CD14-positive monocyte (primary cell): ENCODE data around the gene FOXP1. TPM values are rescaled to one million over a fixed set of nuclear protein-coding genes. Genes with fewer than 3 reads are reported as not detected.
"Not testable (repeated sequence)": the region's sequence is repeated elsewhere in the genome, so short reads cannot be mapped to it uniquely, and the experiment has no call there.

Source experiments
- DNase-seq, 3 donors: peaks; one replicate each; pipeline ENCODE4 v3.0.0-alpha.2; 2011 to 2022
- H2AFZ ChIP-seq: 2 replicates; pipeline ENCODE4 v1.6.0; 2012; ENCODE audit warnings: mild to moderate bottlenecking, low read depth, low read length, inconsistent platforms; ENCODE audit not compliant: insufficient read depth, poor library complexity, severe bottlenecking
- H3K27ac ChIP-seq, 2 donors: 1 replicate in 1 of 2; 2 replicates in 1 of 2; pipeline ENCODE4 v1.5.1; 2012 to 2013; ENCODE audit warnings: low read length in 2 of 2, control low read depth in 1 of 2, inconsistent platforms in 1 of 2, low read depth in 1 of 2, mild to moderate bottlenecking in 1 of 2
- H3K27me3 ChIP-seq, 2 donors: one replicate each; pipeline versions ENCODE4 v1.6.0 to v1.6.1; 2011 to 2013; ENCODE audit warnings: low read length in 2 of 2; ENCODE audit not compliant: control insufficient read depth in 2 of 2, insufficient read depth in 2 of 2
- H3K36me3 ChIP-seq, 2 donors: replicated peaks in 1 of 2; 1 replicate in 1 of 2; 2 replicates in 1 of 2; pipeline versions ENCODE4 v1.5.1 to v1.6.1; 2012 to 2013; ENCODE audit warnings: low read length in 2 of 2, control low read depth in 1 of 2, inconsistent platforms in 1 of 2, mild to moderate bottlenecking in 1 of 2; ENCODE audit not compliant: insufficient read depth in 2 of 2, control insufficient read depth in 1 of 2
- H3K4me1 ChIP-seq, 2 donors: 1 replicate in 1 of 2; 2 replicates in 1 of 2; pipeline versions ENCODE4 v1.5.1 to v1.6.1; 2012 to 2013; ENCODE audit warnings: low read length in 2 of 2, control low read depth in 1 of 2, inconsistent platforms in 1 of 2, mild to moderate bottlenecking in 1 of 2, moderate library complexity in 1 of 2; ENCODE audit not compliant: insufficient read depth in 2 of 2, control insufficient read depth in 1 of 2
- H3K4me2 ChIP-seq: replicated peaks from 2 replicates; pipeline ENCODE3; 2012; ENCODE audit warnings: low read length, moderate library complexity, mild to moderate bottlenecking; ENCODE audit not compliant: poor library complexity, severe bottlenecking; ENCODE audit errors: extremely low read depth
- H3K4me3 ChIP-seq, 3 experiments: fragments of 200-600 bp in 1 of 3; sonication (generic) in 1 of 3; replicated peaks in 1 of 3; 1 replicate in 2 of 3; 2 replicates in 1 of 3; pipeline ENCODE4 v1.5.1; 2011 to 2013; ENCODE audit warnings: low read length in 3 of 3, mild to moderate bottlenecking in 3 of 3, control low read depth in 2 of 3, low read depth in 2 of 3, inconsistent platforms in 1 of 3, moderate library complexity in 1 of 3
- H3K79me2 ChIP-seq: 2 replicates; pipeline ENCODE4 v1.6.0; 2012; ENCODE audit warnings: mild to moderate bottlenecking, control low read depth, inconsistent platforms, low read length, moderate library complexity; ENCODE audit not compliant: insufficient read depth
- H3K9ac ChIP-seq: 2 replicates; pipeline ENCODE4 v1.6.0; 2017; ENCODE audit warnings: low read length, mild to moderate bottlenecking; ENCODE audit not compliant: insufficient read depth, poor library complexity, severe bottlenecking
- H3K9me3 ChIP-seq, 2 donors: replicated peaks in 1 of 2; 1 replicate in 1 of 2; 2 replicates in 1 of 2; pipeline versions ENCODE4 v1.5.1 to v1.6.1; 2012 to 2013; ENCODE audit warnings: low read length in 2 of 2, control low read depth in 1 of 2; ENCODE audit not compliant: control insufficient read depth in 1 of 2, insufficient read depth in 1 of 2
- H4K20me1 ChIP-seq: 2 replicates; pipeline ENCODE4 v1.6.0; 2012; ENCODE audit warnings: mild to moderate bottlenecking, low read length, control low read depth, moderate library complexity; ENCODE audit not compliant: insufficient read depth
- H3K27ac Mint-ChIP-seq, 7 donors: one replicate each; pipeline ENCODE4 v1.8.0; 2020; ENCODE audit warnings: mild to moderate bottlenecking in 7 of 7, mixed read lengths in 7 of 7, moderate library complexity in 6 of 7, inconsistent platforms in 2 of 7
- H3K27me3 Mint-ChIP-seq, 3 donors: one replicate each; pipeline ENCODE4 v1.8.0; 2021 to 2022; ENCODE audit warnings: low read depth in 3 of 3, mild to moderate bottlenecking in 3 of 3, mixed read lengths in 3 of 3, moderate library complexity in 3 of 3, inconsistent platforms in 1 of 3
- H3K36me3 Mint-ChIP-seq, 2 donors: one replicate each; pipeline ENCODE4 v1.8.0; 2020; ENCODE audit warnings: mixed read lengths in 2 of 2, inconsistent platforms in 1 of 2, mild to moderate bottlenecking in 1 of 2
- H3K4me1 Mint-ChIP-seq: one replicate; pipeline ENCODE4 v1.8.0; 2020; ENCODE audit warnings: mild to moderate bottlenecking, mixed read lengths
- H3K4me3 Mint-ChIP-seq, 2 donors: one replicate each; pipeline ENCODE4 v1.8.0; 2020; ENCODE audit warnings: mild to moderate bottlenecking in 2 of 2, mixed read lengths in 2 of 2, moderate library complexity in 1 of 2
- H3K9me3 Mint-ChIP-seq, 7 donors: one replicate each; pipeline ENCODE4 v1.8.0; 2020 to 2022; ENCODE audit warnings: mixed read lengths in 7 of 7, mild to moderate bottlenecking in 6 of 7, moderate library complexity in 6 of 7, inconsistent platforms in 2 of 7
- CTCF ChIP-seq: fragments of 200-600 bp; IDR thresholded peaks from one replicate; pipeline ENCODE4 v1.8.0; 2022; ENCODE audit warnings: antibody characterized with exemption, mild to moderate bottlenecking
- WGBS: methylation state at CpG from one replicate; pipeline ENCODE4 v1.1.5; 2013; ENCODE audit warnings: missing lambda C conversion rate; ENCODE audit not compliant: insufficient coverage; 5-methylcytosine and 5-hydroxymethylcytosine counted together
- intact Hi-C, 2 donors: fragments of 100-400 bp; cut with micrococcal nuclease; formaldehyde crosslinking; loops; one replicate each; pipeline versions ENCODE4 v1.15.0 to v1.15.1; 2023
- polyA plus RNA-seq, 3 donors: library from polyadenylated mRNA; depleted of rRNA in 1 of 3; unstranded in 2 of 3; stranded (reverse) in 1 of 3; fragments of 300-500 nt in 2 of 3; fragments of >200 nt in 1 of 3; fragmentation: Illumina TruSeq in 2 of 3; gene quantifications; 1 replicate in 2 of 3; 2 replicates in 1 of 3; pipeline ENCODE4 v1.2.3, GENCODE V29; 2012 to 2021

Gene FOXP1
- polyA plus RNA-seq, 3 donors: 25.7 to 42.6 (median 27.8) TPM

- H3K9me3 ChIP-seq: peaks cover 0 to 10% of the 10 kb centered on the region in 2 donors
- TF ChIP-seq CTCF: no peak
- Mint-ChIP-seq H3K36me3 (peaks cover 38 to 56% of the 10 kb centered on the region in 2 donors), H3K27me3 (peaks cover 0 to 3% (median 0%) of the 10 kb centered on the region in 3 donors), H3K27ac (no peak overlapping the region), H3K9me3 (peaks cover 0 to 10% (median 6%) of the 10 kb centered on the region in 7 donors), H3K4me1 (peaks cover 11% of the 10 kb centered on the region), H3K4me3 (no peak overlapping the region)
- H3K79me2 ChIP-seq: peaks cover 11% of the 10 kb centered on the region
- WGBS: 100% methylated on average over 2 of the region's 4 CpGs
- peaks cover 52% of the 10 kb centered on the region for H4K20me1 ChIP-seq
- H3K9ac ChIP-seq: no peak overlapping the region
- intact Hi-C loops: no loop called here
- H3K4me1 ChIP-seq: no peaks in the 10 kb centered on the region
- H3K36me3 ChIP-seq: peaks cover 18 to 29% of the 10 kb centered on the region in 2 donors
- no peak overlapping the region for H3K27ac ChIP-seq
- no peak overlapping the region for H3K4me3 ChIP-seq
- H3K4me2 ChIP-seq: no peak overlapping the region
- H2AFZ ChIP-seq: no peak overlapping the region
- no peak for DNase-seq
- no peaks in the 10 kb centered on the region for H3K27me3 ChIP-seq
Measured at GRCh38 chr3:71327936-71328335, 255.6 kb downstream of the FOXP1 start.

GRCh38 chr3:71325715-71326114, 257.8 kb downstream of the FOXP1 start:
- Mint-ChIP-seq H3K4me1 (peaks cover 16% of the 10 kb centered on the region), H3K36me3 (peaks cover 25 to 42% of the 10 kb centered on the region in 2 donors), H3K9me3 (peaks cover 0 to 2% (median 1%) of the 10 kb centered on the region in 7 donors), H3K4me3 (no peak overlapping the region), H3K27ac (no peak overlapping the region), H3K27me3 (peaks cover 0 to 3% (median 0%) of the 10 kb centered on the region in 3 donors)
- Histone ChIP-seq H3K4me3 (no peak overlapping the region), H3K4me2 (no peak overlapping the region), H4K20me1 (peaks cover 64% of the 10 kb centered on the region), H3K9ac (no peak overlapping the region), H3K79me2 (peaks cover 15% of the 10 kb centered on the region), H3K36me3 (peaks cover 5 to 13% of the 10 kb centered on the region in 2 donors), H2AFZ (no peak overlapping the region), H3K4me1 (no peaks in the 10 kb centered on the region), H3K27ac (no peak overlapping the region), H3K9me3 (peaks cover 0 to 1% of the 10 kb centered on the region in 2 donors), H3K27me3 (no peaks in the 10 kb centered on the region)
- DNase-seq: no peak
- no peak for TF ChIP-seq CTCF
- intact Hi-C loops: no loop called here
- WGBS: no CpG with 5 or more reads among the region's 3 CpGs

- H3K27ac Mint-ChIP-seq, H3K27me3 Mint-ChIP-seq, H3K27ac ChIP-seq, intact Hi-C loops, H3K27me3 ChIP-seq, H3K9me3 ChIP-seq, DNase-seq, H3K9me3 Mint-ChIP-seq, H3K36me3 ChIP-seq, H3K4me1 ChIP-seq, H3K9ac ChIP-seq, H2AFZ ChIP-seq, H3K4me3 ChIP-seq, H3K4me2 ChIP-seq, H3K4me3 Mint-ChIP-seq: not testable (repeated sequence)
- H3K4me1 Mint-ChIP-seq: peaks cover 16% of the 10 kb centered on the region
- 100% methylated on average over 1 of the region's 5 CpGs for WGBS
- H4K20me1 ChIP-seq: peaks cover 74% of the 10 kb centered on the region
- peaks cover 27% of the 10 kb centered on the region for H3K79me2 ChIP-seq
- H3K36me3 Mint-ChIP-seq: peaks cover 17 to 31% of the 10 kb centered on the region in 2 donors
Measured at GRCh38 chr3:71324224-71324623, 259.3 kb downstream of the FOXP1 start.
